Cardiac muscle cell (in vitro differentiated cells and primary cell): Measurements from ENCODE around the gene IL19. TPM values are rescaled to one million over a fixed set of nuclear protein-coding genes. Genes with fewer than 3 reads are reported as not detected.

Experiments used
- DNase-seq, 2 donors: peaks; one replicate each; pipeline versions ENCODE4 v3.0.0 to v3.0.0-alpha.2; 2010 to 2017; ENCODE audit warnings: low read depth in 1 of 2, low spot score in 1 of 2
- H3K27ac ChIP-seq: fragments of 200-600 bp; sonication (generic); 2 replicates; pipeline ENCODE4 v1.5.1; 2016
- H3K27me3 ChIP-seq: fragments of 200-600 bp; sonication (generic); 2 replicates; pipeline ENCODE4 v1.6.0; 2016; ENCODE audit warnings: control low read depth
- H3K36me3 ChIP-seq: fragments of 200-600 bp; sonication (generic); 2 replicates; pipeline ENCODE4 v1.5.1; 2016; ENCODE audit warnings: control low read depth
- H3K4me1 ChIP-seq: fragments of 200-600 bp; sonication (generic); 2 replicates; pipeline ENCODE4 v1.8.1; 2017; ENCODE audit warnings: low read depth, mild to moderate bottlenecking, mixed run types
- H3K4me3 ChIP-seq: fragments of 200-600 bp; sonication (generic); 2 replicates; pipeline ENCODE4 v1.5.1; 2016; ENCODE audit warnings: mild to moderate bottlenecking
- H3K9me3 ChIP-seq: fragments of 200-600 bp; sonication (generic); 2 replicates; pipeline ENCODE4 v1.5.1; 2017; ENCODE audit warnings: low read depth, mild to moderate bottlenecking, control low read depth
- polyA plus RNA-seq: library from polyadenylated mRNA; unstranded; fragments of >200 nt; fragmentation: Nextera tagmentation; extraction: Ambion mirVana; gene quantifications from 2 replicates; pipeline ENCODE4 v1.2.1, GENCODE V29; 2016
- total RNA-seq: library from RNA; depleted of rRNA; stranded (reverse); fragments of >200 nt; gene quantifications from 2 replicates; pipeline ENCODE4 v1.2.3, GENCODE V29; 2016
- TF ChIP-seq, protein P1 (sequence below): IDR thresholded peaks from 2 replicates; pipeline ENCODE4 v1.5.1; 2012; ENCODE audit warnings: low read depth, mild to moderate bottlenecking, low read length

The IL19 gene
- total and polyA plus RNA-seq, 2 experiments from 2014 or later: not detected

DNA sequence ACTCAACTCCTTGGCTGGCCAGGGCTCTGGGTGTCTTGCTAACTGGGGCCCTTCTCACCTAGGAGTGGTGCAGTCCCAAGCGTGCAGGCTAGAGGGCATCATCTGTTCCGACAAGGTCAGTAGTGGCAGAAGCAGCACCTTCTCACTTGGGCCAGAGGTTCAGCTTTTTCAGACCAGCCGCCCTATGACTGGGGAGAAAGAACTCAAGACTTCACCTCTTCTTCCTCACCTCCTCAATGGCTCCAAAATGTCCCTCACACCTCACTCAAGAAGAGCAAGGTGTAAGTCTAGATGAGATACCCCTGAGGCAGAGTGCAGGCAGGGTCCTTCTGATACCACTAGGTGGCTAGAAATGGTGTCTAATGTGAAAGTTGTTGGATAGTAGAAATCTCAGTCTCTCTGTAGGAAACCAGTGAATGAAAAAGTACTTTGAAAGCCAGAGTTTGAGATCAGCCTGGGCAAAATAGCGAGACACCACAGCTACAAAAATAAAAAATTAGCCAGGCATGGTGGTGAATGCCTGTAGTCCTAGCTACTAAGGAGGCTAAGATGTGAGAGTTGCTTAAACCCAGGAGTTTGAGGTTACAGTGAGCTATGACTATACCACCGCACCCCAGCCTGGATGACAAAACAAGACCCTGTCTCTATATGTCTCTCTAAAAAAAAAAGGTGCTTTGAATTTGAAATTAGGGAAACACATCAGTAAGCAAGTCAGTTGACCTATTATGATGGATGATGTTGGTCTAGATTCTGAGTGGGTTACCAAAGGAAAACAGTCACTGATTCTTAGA lies 86.3 kb downstream of the IL19 start:
- H3K27me3 ChIP-seq: peaks cover 25% of the 10 kb centered on the region
- H3K9me3 ChIP-seq: no peaks in the 10 kb centered on the region
- no peak for DNase-seq
- no peaks in the 10 kb centered on the region for H3K4me1 ChIP-seq
- H3K27ac ChIP-seq: no peak overlapping the region
- no peak overlapping the region for H3K4me3 ChIP-seq
- TF ChIP-seq, protein P1, sequence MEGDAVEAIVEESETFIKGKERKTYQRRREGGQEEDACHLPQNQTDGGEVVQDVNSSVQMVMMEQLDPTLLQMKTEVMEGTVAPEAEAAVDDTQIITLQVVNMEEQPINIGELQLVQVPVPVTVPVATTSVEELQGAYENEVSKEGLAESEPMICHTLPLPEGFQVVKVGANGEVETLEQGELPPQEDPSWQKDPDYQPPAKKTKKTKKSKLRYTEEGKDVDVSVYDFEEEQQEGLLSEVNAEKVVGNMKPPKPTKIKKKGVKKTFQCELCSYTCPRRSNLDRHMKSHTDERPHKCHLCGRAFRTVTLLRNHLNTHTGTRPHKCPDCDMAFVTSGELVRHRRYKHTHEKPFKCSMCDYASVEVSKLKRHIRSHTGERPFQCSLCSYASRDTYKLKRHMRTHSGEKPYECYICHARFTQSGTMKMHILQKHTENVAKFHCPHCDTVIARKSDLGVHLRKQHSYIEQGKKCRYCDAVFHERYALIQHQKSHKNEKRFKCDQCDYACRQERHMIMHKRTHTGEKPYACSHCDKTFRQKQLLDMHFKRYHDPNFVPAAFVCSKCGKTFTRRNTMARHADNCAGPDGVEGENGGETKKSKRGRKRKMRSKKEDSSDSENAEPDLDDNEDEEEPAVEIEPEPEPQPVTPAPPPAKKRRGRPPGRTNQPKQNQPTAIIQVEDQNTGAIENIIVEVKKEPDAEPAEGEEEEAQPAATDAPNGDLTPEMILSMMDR: peak; percentile 22
- H3K36me3 ChIP-seq: no peaks in the 10 kb centered on the region

DNA sequence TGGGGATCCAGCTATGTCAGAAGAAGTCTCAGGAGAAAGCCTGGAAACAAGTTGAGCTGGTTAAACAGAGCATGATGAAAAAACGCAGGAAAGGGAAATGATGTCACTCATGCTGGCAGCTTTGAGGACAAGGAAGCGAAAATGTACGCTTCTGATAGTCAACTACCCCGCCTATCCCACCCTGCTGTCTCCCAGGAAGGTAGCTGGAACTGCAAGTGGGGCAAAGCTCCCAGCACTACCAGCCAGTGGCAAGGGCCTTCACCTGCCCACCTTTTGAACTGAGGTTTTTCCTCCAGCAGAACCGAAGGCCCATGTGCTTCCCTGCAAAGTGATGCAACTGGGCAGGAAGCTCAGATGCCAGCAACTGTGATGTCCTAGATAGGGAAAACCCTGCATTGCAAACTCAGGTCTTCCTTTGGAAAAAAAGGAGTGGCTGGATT lies 88.5 kb downstream of the IL19 start:
- Histone ChIP-seq H3K27ac (no peak overlapping the region), H3K36me3 (no peaks in the 10 kb centered on the region), H3K4me3 (no peak overlapping the region), H3K4me1 (no peaks in the 10 kb centered on the region), H3K27me3 (peaks cover 39% of the 10 kb centered on the region), H3K9me3 (no peaks in the 10 kb centered on the region)
- TF ChIP-seq, protein P1: no peak
- DNase-seq: peak in 1 of 2 donors; percentile 42

DNA sequence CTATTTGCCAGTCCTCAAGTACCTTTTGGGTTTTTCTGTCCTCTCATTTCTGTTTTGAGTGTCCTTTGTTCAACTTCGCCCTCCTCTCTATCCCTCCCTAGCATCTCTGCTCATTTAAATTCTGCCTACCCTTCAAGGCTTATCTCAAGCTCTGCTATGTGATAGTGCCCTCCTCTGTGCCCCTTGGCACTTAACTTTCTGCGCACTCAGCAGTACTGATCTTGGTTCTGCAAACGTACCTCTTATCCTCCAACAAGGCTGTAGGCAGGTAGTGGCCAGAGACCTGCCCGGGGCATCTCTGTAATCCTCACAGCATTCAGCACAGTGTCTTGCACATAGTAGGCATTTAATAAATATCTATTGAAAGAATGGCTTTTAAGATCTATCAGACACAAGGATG lies 89.6 kb downstream of the IL19 start:
- no peaks in the 10 kb centered on the region for H3K4me1 ChIP-seq
- peaks cover 39% of the 10 kb centered on the region for H3K27me3 ChIP-seq
- H3K27ac ChIP-seq: no peak overlapping the region
- H3K9me3 ChIP-seq: no peaks in the 10 kb centered on the region
- H3K4me3 ChIP-seq: no peak overlapping the region
- no peaks in the 10 kb centered on the region for H3K36me3 ChIP-seq
- TF ChIP-seq, protein P1: no peak
- no peak for DNase-seq

DNA sequence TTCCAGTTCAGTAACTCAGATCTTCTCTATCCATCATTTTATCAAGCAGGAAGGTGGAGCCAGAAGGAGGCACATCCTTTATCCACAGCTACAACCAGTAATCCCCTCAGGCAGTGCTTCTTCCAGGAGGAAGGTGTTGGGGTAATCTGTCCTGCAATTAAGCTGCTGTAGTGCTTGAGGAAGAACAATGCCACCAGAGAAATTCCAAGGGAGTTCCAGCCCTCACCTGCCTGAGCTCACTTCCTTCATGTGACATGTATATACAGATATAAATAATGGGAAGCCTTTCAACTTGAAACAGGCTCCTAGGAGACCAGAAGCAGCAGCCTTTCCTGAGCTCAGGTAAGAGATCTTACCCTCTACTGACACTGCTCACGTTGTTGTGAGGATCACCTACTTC lies 92.7 kb downstream of the IL19 start:
- TF ChIP-seq, protein P1: no peak
- no peak overlapping the region for H3K4me3 ChIP-seq
- H3K27me3 ChIP-seq: peaks cover 61% of the 10 kb centered on the region
- H3K9me3 ChIP-seq: no peaks in the 10 kb centered on the region
- H3K27ac ChIP-seq: no peak overlapping the region
- H3K4me1 ChIP-seq: no peaks in the 10 kb centered on the region
- H3K36me3 ChIP-seq: no peaks in the 10 kb centered on the region
- DNase-seq: no peak

DNA sequence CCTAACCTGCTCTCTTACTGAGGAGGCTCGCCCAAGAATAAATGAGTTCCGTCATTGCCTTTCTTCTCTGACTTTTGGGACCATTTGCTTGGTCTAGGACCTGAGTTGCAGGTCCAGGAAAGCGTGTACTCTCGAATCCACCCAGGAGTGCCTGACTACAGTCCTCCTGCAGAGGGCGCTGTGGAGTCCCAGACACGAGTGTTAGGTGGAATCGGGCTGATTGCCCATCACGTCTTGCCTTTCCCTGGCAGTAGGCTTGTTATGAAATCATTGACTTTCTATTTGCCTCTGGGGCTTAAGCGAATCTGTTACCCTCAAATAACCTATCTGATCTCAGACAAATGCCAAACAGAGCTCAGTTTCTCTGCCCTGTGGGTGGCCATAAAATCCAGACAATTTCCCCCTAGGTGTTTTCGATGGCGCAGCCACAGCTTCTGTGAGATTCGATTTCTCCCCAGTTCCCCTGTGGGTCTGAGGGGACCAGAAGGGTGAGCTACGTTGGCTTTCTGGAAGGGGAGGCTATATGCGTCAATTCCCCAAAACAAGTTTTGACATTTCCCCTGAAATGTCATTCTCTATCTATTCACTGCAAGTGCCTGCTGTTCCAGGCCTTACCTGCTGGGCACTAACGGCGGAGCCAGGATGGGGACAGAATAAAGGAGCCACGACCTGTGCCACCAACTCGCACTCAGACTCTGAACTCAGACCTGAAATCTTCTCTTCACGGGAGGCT lies 94.5 kb downstream of the IL19 start, which contains the start of gene IL20:
IL20 (plus strand) TSS at position 685 of the 733 bp plus-strand sequence. CDS start 230 bp downstream, outside the sequence.
- H3K4me1 ChIP-seq: no peaks in the 10 kb centered on the region
- peak; percentile 71 to 92 for DNase-seq
- TF ChIP-seq, protein P1: peak; percentile 98
- no peaks in the 10 kb centered on the region for H3K36me3 ChIP-seq
- peaks cover 48% of the 10 kb centered on the region for H3K27me3 ChIP-seq
- no peak within 1 kb of the TSS for H3K4me3 ChIP-seq
- H3K9me3 ChIP-seq: no peaks in the 10 kb centered on the region
- H3K27ac ChIP-seq: no peak within 1 kb of the TSS
